DOHH2 (cell line): ENCODE data around the gene NEK7.

Source experiments
- H3F3A ChIP-seq: fragments of 200-600 bp; sonication (generic), shearing (Covaris generic); 2 replicates; pipeline ENCODE4 v1.6.0; 2016; ENCODE audit warnings: antibody characterized with exemption, mild to moderate bottlenecking; ENCODE audit not compliant: control insufficient read depth, insufficient read depth
- H3K27ac ChIP-seq: fragments of 200-600 bp; sonication (generic); 2 replicates; pipeline ENCODE4 v1.5.1; 2014; ENCODE audit warnings: low read depth, mild to moderate bottlenecking, low read length, moderate library complexity
- H3K27me3 ChIP-seq: fragments of 200-600 bp; sonication (generic); 2 replicates; pipeline ENCODE4 v1.6.1; 2014; ENCODE audit warnings: mild to moderate bottlenecking, low read length, mixed read lengths; ENCODE audit not compliant: control insufficient read depth
- H3K36me3 ChIP-seq: fragments of 200-600 bp; sonication (generic); 2 replicates; pipeline ENCODE4 v1.6.1; 2014; ENCODE audit warnings: mild to moderate bottlenecking, low read length, moderate library complexity, mixed read lengths; ENCODE audit not compliant: control insufficient read depth
- H3K4me1 ChIP-seq: fragments of 200-600 bp; sonication (generic); 2 replicates; pipeline ENCODE4 v1.6.1; 2014; ENCODE audit warnings: mild to moderate bottlenecking, low read length, mixed read lengths; ENCODE audit not compliant: control insufficient read depth
- H3K4me2 ChIP-seq: fragments of 200-600 bp; sonication (generic); 2 replicates; pipeline ENCODE4 v1.6.0; 2014; ENCODE audit warnings: mild to moderate bottlenecking, low read length, moderate library complexity
- H3K4me3 ChIP-seq: fragments of 200-600 bp; sonication (generic); 2 replicates; pipeline ENCODE4 v1.5.1; 2014; ENCODE audit warnings: mild to moderate bottlenecking, low read length, mixed read lengths
- H3K79me2 ChIP-seq: fragments of 200-600 bp; sonication (generic); 2 replicates; pipeline ENCODE4 v1.6.1; 2014; ENCODE audit warnings: mild to moderate bottlenecking, low read length, mixed read lengths; ENCODE audit not compliant: control insufficient read depth
- H3K9me2 ChIP-seq: fragments of 200-600 bp; sonication (generic); replicated peaks from 2 replicates; pipeline ENCODE4 v1.6.1; 2014; ENCODE audit warnings: mild to moderate bottlenecking, low read length, mixed read lengths; ENCODE audit not compliant: control insufficient read depth
- H3K9me3 ChIP-seq: fragments of 200-600 bp; sonication (generic); 2 replicates; pipeline ENCODE4 v1.6.1; 2014; ENCODE audit warnings: antibody characterized with exemption, low read length, mixed read lengths; ENCODE audit not compliant: control insufficient read depth, insufficient read depth
- H4K20me1 ChIP-seq: fragments of 200-600 bp; sonication (generic); 2 replicates; pipeline ENCODE4 v1.6.0; 2014; ENCODE audit warnings: low read depth, mild to moderate bottlenecking, antibody characterized with exemption, low read length, moderate library complexity; ENCODE audit not compliant: control insufficient read depth, insufficient read depth
- EZH2phosphoT487 ChIP-seq: fragments of 200-600 bp; sonication (generic); IDR thresholded peaks from 2 replicates; pipeline ENCODE4 v1.6.1; 2017; ENCODE audit warnings: borderline replicate concordance, mild to moderate bottlenecking, antibody characterized with exemption, low read length, moderate library complexity, mixed read lengths
- TF ChIP-seq, protein P1 (sequence below): fragments of 200-600 bp; sonication (generic); IDR thresholded peaks from one replicate; pipeline ENCODE4 v1.5.1; 2014; ENCODE audit warnings: antibody characterized with exemption, mild to moderate bottlenecking, low read depth, low read length; ENCODE audit not compliant: poor library complexity, severe bottlenecking

NEK7 gene

DNA sequence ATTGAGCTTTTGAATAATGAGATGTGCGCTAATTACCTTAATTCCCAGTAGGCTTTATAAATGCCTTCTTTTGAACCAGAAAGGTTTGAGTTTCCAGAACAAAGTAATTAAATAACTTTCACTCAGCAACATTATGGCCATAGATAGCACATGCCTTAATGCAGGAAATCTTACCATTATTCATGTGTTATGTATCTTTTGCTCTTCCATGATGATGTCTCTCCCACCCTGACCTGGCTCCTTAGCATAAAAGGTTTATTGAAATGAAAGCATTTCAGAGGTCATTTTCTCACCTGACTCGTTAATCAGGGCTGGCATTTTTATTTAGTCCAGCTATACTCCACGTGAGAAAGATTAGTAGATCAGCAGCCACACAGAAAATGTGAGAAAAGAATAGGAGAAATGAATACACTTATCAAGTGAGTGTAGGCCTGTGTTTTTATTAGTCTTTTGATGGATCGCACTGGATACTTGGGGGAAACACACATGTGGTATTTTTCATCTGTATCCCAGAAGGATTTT, 203.5 kb downstream of the NEK7 start:
- Histone ChIP-seq H3K9me2 (no peaks in the 10 kb centered on the region), H3K4me3 (no peak overlapping the region), H4K20me1 (no peaks in the 10 kb centered on the region), H3K9me3 (no peaks in the 10 kb centered on the region), H3K4me1 (no peaks in the 10 kb centered on the region), H3K27ac (no peak overlapping the region), H3K79me2 (no peaks in the 10 kb centered on the region), H3K4me2 (no peak overlapping the region), H3K27me3 (no peaks in the 10 kb centered on the region), H3K36me3 (no peaks in the 10 kb centered on the region), H3F3A (no peaks in the 10 kb centered on the region)
- TF ChIP-seq, protein P1, sequence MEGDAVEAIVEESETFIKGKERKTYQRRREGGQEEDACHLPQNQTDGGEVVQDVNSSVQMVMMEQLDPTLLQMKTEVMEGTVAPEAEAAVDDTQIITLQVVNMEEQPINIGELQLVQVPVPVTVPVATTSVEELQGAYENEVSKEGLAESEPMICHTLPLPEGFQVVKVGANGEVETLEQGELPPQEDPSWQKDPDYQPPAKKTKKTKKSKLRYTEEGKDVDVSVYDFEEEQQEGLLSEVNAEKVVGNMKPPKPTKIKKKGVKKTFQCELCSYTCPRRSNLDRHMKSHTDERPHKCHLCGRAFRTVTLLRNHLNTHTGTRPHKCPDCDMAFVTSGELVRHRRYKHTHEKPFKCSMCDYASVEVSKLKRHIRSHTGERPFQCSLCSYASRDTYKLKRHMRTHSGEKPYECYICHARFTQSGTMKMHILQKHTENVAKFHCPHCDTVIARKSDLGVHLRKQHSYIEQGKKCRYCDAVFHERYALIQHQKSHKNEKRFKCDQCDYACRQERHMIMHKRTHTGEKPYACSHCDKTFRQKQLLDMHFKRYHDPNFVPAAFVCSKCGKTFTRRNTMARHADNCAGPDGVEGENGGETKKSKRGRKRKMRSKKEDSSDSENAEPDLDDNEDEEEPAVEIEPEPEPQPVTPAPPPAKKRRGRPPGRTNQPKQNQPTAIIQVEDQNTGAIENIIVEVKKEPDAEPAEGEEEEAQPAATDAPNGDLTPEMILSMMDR, result no peak
- TF ChIP-seq EZH2phosphoT487, result no peak

DNA sequence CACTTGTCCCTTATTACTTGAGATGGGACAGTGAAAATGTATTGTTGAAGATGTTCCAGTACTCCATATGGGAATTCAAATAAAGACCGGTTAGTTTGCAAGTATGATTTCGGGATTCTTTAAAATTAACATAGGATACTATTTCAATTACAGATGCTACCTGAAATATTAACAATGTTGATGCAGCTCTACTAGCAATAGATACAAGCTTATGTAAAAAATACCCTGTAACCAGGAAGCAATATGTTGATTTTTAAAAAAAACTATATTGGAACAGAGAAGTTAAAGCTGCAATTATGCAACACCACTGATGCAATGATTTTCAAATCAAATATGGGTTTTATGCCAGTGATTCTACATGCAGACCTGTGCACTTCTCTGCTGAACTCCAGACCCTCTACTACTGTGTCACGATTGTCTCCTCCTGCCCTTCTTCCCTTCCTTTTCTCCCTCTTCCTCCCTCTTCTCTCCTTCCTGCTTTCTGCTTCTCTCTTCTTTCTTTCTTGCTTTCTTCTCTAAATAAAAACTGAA, 204.5 kb downstream of the NEK7 start:
- Histone ChIP-seq H4K20me1 (no peaks in the 10 kb centered on the region), H3K9me2 (no peaks in the 10 kb centered on the region), H3K9me3 (no peaks in the 10 kb centered on the region), H3K4me3 (no peak overlapping the region), H3K79me2 (no peaks in the 10 kb centered on the region), H3K27me3 (no peaks in the 10 kb centered on the region), H3K36me3 (no peaks in the 10 kb centered on the region), H3K27ac (no peak overlapping the region), H3F3A (no peaks in the 10 kb centered on the region), H3K4me1 (no peaks in the 10 kb centered on the region), H3K4me2 (no peak overlapping the region)
- TF ChIP-seq, protein P1, result no peak
- TF ChIP-seq EZH2phosphoT487, result no peak

DNA sequence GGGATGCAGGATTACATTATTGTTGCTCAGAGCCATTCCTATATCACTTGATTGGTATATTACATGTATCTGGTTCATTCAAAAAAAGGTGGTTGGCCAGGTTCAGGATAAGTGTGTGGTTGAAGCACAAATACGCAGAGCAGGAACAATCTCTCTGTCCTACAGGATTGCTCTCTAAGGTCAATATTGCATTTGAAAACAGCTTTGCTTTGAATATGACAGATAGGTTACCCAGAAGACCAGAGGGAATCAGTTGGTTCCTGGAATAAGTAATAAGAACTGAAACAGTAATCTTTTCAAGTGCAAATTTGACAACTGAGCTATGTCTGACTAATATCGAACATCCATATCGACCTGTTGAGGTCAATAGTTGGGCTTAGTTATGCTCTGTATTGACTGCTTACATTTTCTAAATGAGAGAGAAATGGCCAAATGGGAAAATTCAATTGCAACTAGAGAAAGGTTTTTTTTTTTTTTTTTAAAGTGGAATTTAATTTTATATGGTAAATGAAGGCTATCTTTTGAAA, 206.9 kb downstream of the NEK7 start:
- H4K20me1 ChIP-seq, result no peaks in the 10 kb centered on the region
- no peaks in the 10 kb centered on the region for H3K79me2 ChIP-seq
- H3K9me2 ChIP-seq, result no peaks in the 10 kb centered on the region
- H3K4me3 ChIP-seq, result no peak overlapping the region
- no peak overlapping the region for H3K27ac ChIP-seq
- H3K4me1 ChIP-seq, result no peaks in the 10 kb centered on the region
- H3K9me3 ChIP-seq, result no peaks in the 10 kb centered on the region
- no peaks in the 10 kb centered on the region for H3K27me3 ChIP-seq
- H3F3A ChIP-seq, result no peaks in the 10 kb centered on the region
- TF ChIP-seq EZH2phosphoT487, result no peak
- TF ChIP-seq, protein P1, result no peak
- no peak overlapping the region for H3K4me2 ChIP-seq
- no peaks in the 10 kb centered on the region for H3K36me3 ChIP-seq
